A549 (cell line): ENCODE measurements around the gene MAGEA1. TPM values are rescaled to one million over a fixed set of nuclear protein-coding genes. Genes with fewer than 3 reads are reported as not detected.
"Not testable (repeated sequence)": the region's sequence is repeated elsewhere in the genome, so short reads cannot be mapped to it uniquely, and the experiment has no call there.

Source experiments
- ATAC-seq, 2 experiments: fragments of 200-7000 bp in 1 of 2; fragments of >200 bp in 1 of 2; cut with Nextera tagmentation in 1 of 2; cut with Tn5 transposase in 1 of 2; 3 replicates each; pipeline versions ENCODE4 v1.8.0 to v1.9.1; 2018 to 2020; ENCODE audit warnings: mild to moderate bottlenecking in 1 of 2, moderate library complexity in 1 of 2
- CTCF ChIA-PET: fragments of 300-600 bp; sonication (Branson Sonifier 250); formaldehyde crosslinking; extraction: SDS; loops from one replicate; lab custom pipeline; 2021; ENCODE audit warnings: antibody characterized with exemption, inconsistent platforms; lab: Yijun Ruan, JAX
- POLR2A ChIA-PET: fragments of 350-600 bp; formaldehyde crosslinking; extraction: SDS; loops from one replicate; lab custom pipeline; 2021; ENCODE audit warnings: antibody characterized with exemption, inconsistent platforms; lab: Yijun Ruan, JAX
- DNase-seq, 2 experiments: peaks; one replicate each; pipeline versions ENCODE4 v3.0.0 to v3.0.0-alpha.2; 2011 to 2016; ENCODE audit warnings: low read depth in 1 of 2, low spot score in 1 of 2
- FAIRE-seq: peaks from 2 replicates; lab custom pipeline; 2011; peaks lifted over from hg19 to GRCh38; lab: Jason Lieb, UNC
- H3K27ac ChIP-seq, 2 experiments: fragments of >200 bp; sonication (Bioruptor Twin); formaldehyde crosslinking; 3 replicates each; pipeline ENCODE4 v1.5.1; 2016 to 2017
- H3K4me1 ChIP-seq: fragments of >200 bp; sonication (Bioruptor Twin); formaldehyde crosslinking; 3 replicates; pipeline ENCODE4 v1.6.1; 2016
- H3K4me2 ChIP-seq: fragments of >200 bp; sonication (Bioruptor Twin); formaldehyde crosslinking; 3 replicates; pipeline ENCODE4 v1.6.1; 2016
- H3K4me3 ChIP-seq: fragments of >200 bp; sonication (Bioruptor Twin); formaldehyde crosslinking; 3 replicates; pipeline ENCODE4 v1.5.1; 2016
- H3K9me3 ChIP-seq: fragments of >200 bp; sonication (Bioruptor Twin); formaldehyde crosslinking; 3 replicates; pipeline ENCODE4 v1.6.1; 2016
- EHF ChIP-seq: fragments of 250-450 bp; sonication (Bioruptor Pico); IDR thresholded peaks from 2 replicates; pipeline ENCODE4 v1.5.0; 2020; ENCODE audit warnings: mild to moderate bottlenecking
- FOSB ChIP-seq: fragments of 250-450 bp; sonication (Bioruptor Pico); IDR thresholded peaks from 2 replicates; pipeline ENCODE4 v1.5.0; 2020; ENCODE audit warnings: mild to moderate bottlenecking, moderate library complexity
- FOSL2 ChIP-seq, 2 experiments: fragments of 450-650 bp in 1 of 2; fragments of >200 bp in 1 of 2; sonication (Bioruptor Twin) in 1 of 2; formaldehyde crosslinking; IDR thresholded peaks; 2 replicates each; pipeline versions ENCODE4 v1.5.0 to v1.6.1; 2016 to 2020; ENCODE audit warnings: mild to moderate bottlenecking in 1 of 2, moderate library complexity in 1 of 2
- HDAC2 ChIP-seq: fragments of 200-600 bp; sonication (generic); IDR thresholded peaks from 2 replicates; pipeline ENCODE4 v1.6.1; 2016
- HEYL ChIP-seq: fragments of 250-450 bp; sonication (Bioruptor Pico); IDR thresholded peaks from 2 replicates; pipeline ENCODE4 v1.8.0; 2021; ENCODE audit warnings: mild to moderate bottlenecking, moderate library complexity
- HOXB13 ChIP-seq: fragments of 250-450 bp; sonication (Bioruptor Pico); IDR thresholded peaks from 2 replicates; pipeline ENCODE4 v1.5.0; 2020; ENCODE audit warnings: low read depth, mild to moderate bottlenecking, moderate library complexity
- HOXB5 ChIP-seq: fragments of 250-450 bp; sonication (Bioruptor Pico); IDR thresholded peaks from 2 replicates; pipeline ENCODE4 v1.5.0; 2020; ENCODE audit warnings: mild to moderate bottlenecking, moderate library complexity
- KDM1A ChIP-seq: fragments of 200-600 bp; sonication (generic); IDR thresholded peaks from 2 replicates; pipeline ENCODE4 v1.6.1; 2016; ENCODE audit warnings: low read depth, mild to moderate bottlenecking
- KDM5A ChIP-seq: fragments of 200-600 bp; sonication (generic); IDR thresholded peaks from 2 replicates; pipeline ENCODE4 v1.6.1; 2016; ENCODE audit warnings: antibody characterized with exemption, mild to moderate bottlenecking
- MAFK ChIP-seq: fragments of 450-650 bp; IDR thresholded peaks from 2 replicates; pipeline ENCODE4 v1.6.1; 2014; ENCODE audit not compliant: partially characterized antibody
- POLR2A ChIP-seq: IDR thresholded peaks from 2 replicates; pipeline ENCODE4 v1.6.1; 2012; ENCODE audit warnings: mild to moderate bottlenecking, low read length
- POLR2AphosphoS2 ChIP-seq: conservative IDR thresholded peaks from 2 replicates; pipeline ENCODE4 v1.6.1; 2012; ENCODE audit warnings: low read length, improper control_type of control experiment, inconsistent platforms
- RAD21 ChIP-seq, 2 experiments: fragments of >200 bp in 1 of 2; sonication (Bioruptor Twin) in 1 of 2; formaldehyde crosslinking in 1 of 2; IDR thresholded peaks in 1 of 2; conservative IDR thresholded peaks in 1 of 2; 2 replicates in 1 of 2; 3 replicates in 1 of 2; pipeline ENCODE4 v1.6.1; 2012 to 2018; ENCODE audit warnings: inconsistent platforms in 1 of 2
- SMC3 ChIP-seq: fragments of >200 bp; sonication (Bioruptor Twin); formaldehyde crosslinking; IDR thresholded peaks from 3 replicates; pipeline ENCODE4 v1.6.1; 2018; ENCODE audit warnings: inconsistent platforms
- SREBF2 ChIP-seq: fragments of 450-650 bp; IDR thresholded peaks from 2 replicates; pipeline ENCODE4 v1.6.1; 2014; ENCODE audit warnings: mild to moderate bottlenecking, moderate library complexity
- WGBS: methylation state at CpG from one replicate; pipeline ENCODE4 v1.1.6; 2017; ENCODE audit errors: missing lambda C conversion rate; 5-methylcytosine and 5-hydroxymethylcytosine counted together
- polyA minus RNA-seq: library from RNA; depleted of rRNA, polyadenylated mRNA; stranded (reverse); fragments of >200 nt; gene quantifications from 2 replicates; pipeline ENCODE4 v1.2.3, GENCODE V29; 2011; rRNA and poly(A)+ RNA removed
- polyA plus RNA-seq, 4 experiments: library from polyadenylated mRNA; depleted of rRNA in 3 of 4; stranded (reverse); fragments of >200 nt; fragmentation: RNase III in 1 of 4; extraction: RNeasy Plus Mini Kit Qiagen cat#74134 plus additional on column Dnase treatment in 1 of 4; gene quantifications; 2 replicates in 3 of 4; 3 replicates in 1 of 4; pipeline ENCODE4 v1.2.3, GENCODE V29; 2011 to 2017
- TF ChIP-seq, protein P1 (sequence below): fragments of 250-450 bp; sonication (Bioruptor Pico); IDR thresholded peaks from 2 replicates; pipeline ENCODE4 v1.5.0; 2021; ENCODE audit warnings: mild to moderate bottlenecking, moderate library complexity, borderline replicate concordance

The MAGEA1 gene, protein sequence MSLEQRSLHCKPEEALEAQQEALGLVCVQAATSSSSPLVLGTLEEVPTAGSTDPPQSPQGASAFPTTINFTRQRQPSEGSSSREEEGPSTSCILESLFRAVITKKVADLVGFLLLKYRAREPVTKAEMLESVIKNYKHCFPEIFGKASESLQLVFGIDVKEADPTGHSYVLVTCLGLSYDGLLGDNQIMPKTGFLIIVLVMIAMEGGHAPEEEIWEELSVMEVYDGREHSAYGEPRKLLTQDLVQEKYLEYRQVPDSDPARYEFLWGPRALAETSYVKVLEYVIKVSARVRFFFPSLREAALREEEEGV
- polyA plus RNA-seq (2011; rRNA removed): 0.04 and 0.12 TPM in 2 replicates
- polyA plus RNA-seq (2012; cell fraction: cytosol; rRNA removed): 0.08 and 0.12 TPM in 2 replicates
- 0.07 and 0.16 TPM in 2 replicates for polyA plus RNA-seq (2012; cell fraction: nucleus; rRNA removed)
- polyA plus RNA-seq (2017; fragmentation: RNase III; extraction: RNeasy Plus Mini Kit Qiagen cat#74134 plus additional on column Dnase treatment): not detected in 3 replicates
- polyA minus RNA-seq: not detected in 2 replicates

DNA sequence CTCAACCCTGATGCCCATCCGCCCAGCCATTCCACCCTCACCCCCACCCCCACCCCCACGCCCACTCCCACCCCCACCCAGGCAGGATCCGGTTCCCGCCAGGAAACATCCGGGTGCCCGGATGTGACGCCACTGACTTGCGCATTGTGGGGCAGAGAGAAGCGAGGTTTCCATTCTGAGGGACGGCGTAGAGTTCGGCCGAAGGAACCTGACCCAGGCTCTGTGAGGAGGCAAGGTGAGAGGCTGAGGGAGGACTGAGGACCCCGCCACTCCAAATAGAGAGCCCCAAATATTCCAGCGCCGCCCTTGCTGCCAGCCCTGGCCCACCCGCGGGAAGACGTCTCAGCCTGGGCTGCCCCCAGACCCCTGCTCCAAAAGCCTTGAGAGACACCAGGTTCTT is at the start of gene MAGEA1:
MAGEA1 (plus strand) TSS at position 154 of the 400 bp plus-strand sequence. CDS start 3,106 bp downstream, outside the sequence.
- H3K4me3 ChIP-seq: no peak within 1 kb of the TSS
- 84% methylated on average over 10 of the region's 19 CpGs for WGBS
- CTCF ChIA-PET: no interaction called here
- H3K27ac ChIP-seq: no peak within 1 kb of the TSS
- H3K9me3 ChIP-seq: no peaks in the 10 kb centered on the region
- no peak for DNase-seq
- no peak for FAIRE-seq
- no peak for TF ChIP-seq SMC3
- TF ChIP-seq, protein P1, sequence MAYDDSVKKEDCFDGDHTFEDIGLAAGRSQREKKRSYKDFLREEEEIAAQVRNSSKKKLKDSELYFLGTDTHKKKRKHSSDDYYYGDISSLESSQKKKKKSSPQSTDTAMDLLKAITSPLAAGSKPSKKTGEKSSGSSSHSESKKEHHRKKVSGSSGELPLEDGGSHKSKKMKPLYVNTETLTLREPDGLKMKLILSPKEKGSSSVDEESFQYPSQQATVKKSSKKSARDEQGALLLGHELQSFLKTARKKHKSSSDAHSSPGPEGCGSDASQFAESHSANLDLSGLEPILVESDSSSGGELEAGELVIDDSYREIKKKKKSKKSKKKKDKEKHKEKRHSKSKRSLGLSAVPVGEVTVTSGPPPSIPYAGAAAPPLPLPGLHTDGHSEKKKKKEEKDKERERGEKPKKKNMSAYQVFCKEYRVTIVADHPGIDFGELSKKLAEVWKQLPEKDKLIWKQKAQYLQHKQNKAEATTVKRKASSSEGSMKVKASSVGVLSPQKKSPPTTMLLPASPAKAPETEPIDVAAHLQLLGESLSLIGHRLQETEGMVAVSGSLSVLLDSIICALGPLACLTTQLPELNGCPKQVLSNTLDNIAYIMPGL (CRISPR knock-in tag): no peak
- no peak for TF ChIP-seq HOXB13 (CRISPR knock-in tag)
- TF ChIP-seq HOXB5 (CRISPR knock-in tag): no peak
- no peak for TF ChIP-seq FOSL2 (IDR thresholded peaks at IDR 0.05)
- TF ChIP-seq FOSL2 (CRISPR knock-in tag; IDR thresholded peaks at IDR 0.05): no peak
- no peak for TF ChIP-seq FOSB
- no peak for TF ChIP-seq KDM1A
- no peak for TF ChIP-seq POLR2AphosphoS2
- no peak for TF ChIP-seq EHF (CRISPR knock-in tag)
- TF ChIP-seq SREBF2: no peak
- no peak for TF ChIP-seq HDAC2
- no peak for TF ChIP-seq POLR2A
- TF ChIP-seq KDM5A: no peak
- TF ChIP-seq RAD21 (conservative IDR thresholded peaks at IDR 0.05 in 1 of 2, IDR thresholded peaks at IDR 0.05 in 1 of 2): no peak
- no peak for TF ChIP-seq HEYL
- no peak for TF ChIP-seq MAFK
- no peak for ATAC-seq
- H3K4me1 ChIP-seq: no peaks in the 10 kb centered on the region
- no peak within 1 kb of the TSS for H3K4me2 ChIP-seq
- POLR2A ChIA-PET: no interaction called here

DNA sequence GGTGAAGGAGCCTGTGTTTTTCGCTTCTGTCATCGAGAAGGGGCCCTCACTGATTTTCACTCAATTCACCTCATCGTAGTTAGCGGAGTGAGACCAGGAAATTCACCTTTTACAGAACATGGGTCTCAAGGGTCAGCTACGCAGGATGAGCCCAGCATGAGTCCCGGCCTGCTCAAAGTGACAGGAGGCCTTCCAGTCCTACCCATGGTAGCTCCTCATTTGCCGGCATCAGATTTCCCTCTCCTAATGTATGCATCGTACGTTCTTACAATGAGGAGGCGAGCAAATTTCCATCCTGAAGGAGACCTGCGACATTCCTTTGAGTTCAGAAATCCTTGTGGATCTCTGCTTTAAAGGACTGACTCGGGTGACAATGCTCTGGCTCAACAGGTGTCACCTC is 46.2 kb upstream of the MAGEA1 start:
- ATAC-seq, H3K9me3 ChIP-seq, POLR2A ChIA-PET, H3K27ac ChIP-seq, FAIRE-seq, DNase-seq, H3K4me1 ChIP-seq, H3K4me3 ChIP-seq, H3K4me2 ChIP-seq, CTCF ChIA-PET: not testable (repeated sequence)
- WGBS: no CpG with 5 or more reads among the region's 12 CpGs

DNA sequence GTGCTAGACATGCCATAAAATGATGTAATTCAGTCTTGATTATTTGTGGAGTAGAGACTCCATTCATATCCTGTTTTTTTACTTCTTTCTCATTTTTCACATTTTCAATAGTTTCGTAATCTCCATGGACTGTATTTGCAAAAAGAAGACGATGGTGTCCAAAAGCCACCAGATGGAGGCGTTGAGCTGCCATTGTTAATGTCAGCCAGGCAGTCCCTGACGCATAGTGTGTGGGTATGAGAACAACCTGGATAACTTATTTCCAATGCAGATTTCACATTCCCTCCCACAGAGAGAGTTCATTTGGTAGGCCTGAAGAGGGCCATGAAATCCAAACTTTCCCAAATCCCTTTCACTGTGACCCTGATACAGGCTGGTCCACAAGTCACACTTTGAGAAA is 40.0 kb upstream of the MAGEA1 start:
- FAIRE-seq: not testable (repeated sequence)

DNA sequence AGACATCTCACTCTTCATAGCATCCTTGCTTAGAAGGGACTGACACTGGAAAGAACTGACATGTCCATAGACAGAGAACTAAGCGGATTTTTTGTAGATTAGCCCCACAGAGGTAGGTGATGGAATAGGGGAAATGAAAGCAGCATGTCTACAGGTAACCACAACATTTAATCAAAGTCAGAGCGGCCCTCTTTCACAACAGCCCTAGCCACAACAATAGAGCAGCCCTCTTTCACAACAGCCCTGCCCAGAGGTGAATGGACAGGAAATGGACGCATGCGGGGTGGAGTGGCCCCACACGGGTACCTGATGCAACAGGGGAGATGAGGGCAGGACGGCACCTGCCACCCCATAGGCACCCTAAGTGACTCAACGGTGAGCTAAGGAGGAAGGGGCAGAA is 32.8 kb upstream of the MAGEA1 start:
- H3K4me2 ChIP-seq, H3K27ac ChIP-seq, H3K4me1 ChIP-seq, DNase-seq, POLR2A ChIA-PET, CTCF ChIA-PET, H3K4me3 ChIP-seq, H3K9me3 ChIP-seq: not testable (repeated sequence)
- FAIRE-seq (peak; percentile 36), ATAC-seq (peak in 1 of 2 experiments; percentile 19; a peak in 1 of 6 replicates)
- no CpG with 5 or more reads among the region's 7 CpGs for WGBS

More for the DNA sequence above, 40.0 kb upstream of the MAGEA1 start:
- H3K27ac ChIP-seq, POLR2A ChIA-PET, H3K4me3 ChIP-seq, H3K4me2 ChIP-seq, DNase-seq, H3K4me1 ChIP-seq, CTCF ChIA-PET, H3K9me3 ChIP-seq: not testable (repeated sequence)
- no CpG with 5 or more reads among the region's 4 CpGs for WGBS
- peak; percentile 72 to 84; a peak in 5 of 6 replicates for ATAC-seq
